A673 (cell line): ENCODE results near the gene AIFM2.

Experiments used
- CTCF ChIP-seq: fragments of 300-800, 200-600 bp; sonication (generic); conservative IDR thresholded peaks from 2 replicates; pipeline ENCODE4 v1.5.1; 2017; ENCODE audit warnings: low read depth, mild to moderate bottlenecking, antibody characterized with exemption, low read length, moderate library complexity, mixed read lengths
- EZH2 ChIP-seq: fragments of 200-600 bp; sonication (generic); IDR thresholded peaks from 2 replicates; pipeline ENCODE4 v1.6.1; 2017; ENCODE audit warnings: borderline replicate concordance, low read depth, mild to moderate bottlenecking, mixed read lengths, antibody characterized with exemption, low read length; ENCODE audit not compliant: poor library complexity, severe bottlenecking

- TF ChIP-seq CTCF (no peak), EZH2 (no peak)
These were observed 5.6 kb upstream of the AIFM2 start for GRCh38 chr10:70137927-70138883.
